Keratinocyte (primary cell): ENCODE data around the gene SLC12A9. TPM values are rescaled to one million over a fixed set of nuclear protein-coding genes. Genes with fewer than 3 reads are reported as not detected.

Source experiments
- DNase-seq: peaks from one replicate; pipeline ENCODE4 v3.0.0-alpha.2; 2011; ENCODE audit warnings: low read depth, missing footprints, low spot score
- FAIRE-seq: peaks from 2 replicates; lab custom pipeline; 2011; peaks lifted over from hg19 to GRCh38; lab: Jason Lieb, UNC
- H2AFZ ChIP-seq: 2 replicates; pipeline ENCODE4 v1.6.0; 2012; ENCODE audit warnings: low read length, control low read depth, inconsistent platforms; ENCODE audit not compliant: control insufficient read depth
- H3K27ac ChIP-seq: 2 replicates; pipeline ENCODE4 v1.5.1; 2011; ENCODE audit warnings: low read length; ENCODE audit not compliant: control insufficient read depth, insufficient read depth
- H3K27me3 ChIP-seq: 3 replicates; pipeline ENCODE4 v1.6.0; 2011; ENCODE audit warnings: low read length; ENCODE audit not compliant: control insufficient read depth, insufficient read depth; ENCODE audit errors: extremely low read depth
- H3K36me3 ChIP-seq, 2 experiments: 2 replicates in 1 of 2; 3 replicates in 1 of 2; pipeline ENCODE4 v1.5.1; 2011; ENCODE audit warnings: low read length in 2 of 2, mild to moderate bottlenecking in 1 of 2; ENCODE audit not compliant: control insufficient read depth in 2 of 2, insufficient read depth in 2 of 2; ENCODE audit errors: extremely low read depth in 1 of 2
- H3K4me1 ChIP-seq: 3 replicates; pipeline ENCODE4 v1.5.1; 2011; ENCODE audit warnings: low read length; ENCODE audit not compliant: control insufficient read depth, insufficient read depth; ENCODE audit errors: extremely low read depth
- H3K4me2 ChIP-seq: 3 replicates; pipeline ENCODE4 v1.6.0; 2011; ENCODE audit warnings: low read depth, low read length; ENCODE audit not compliant: control insufficient read depth, insufficient read depth; ENCODE audit errors: extremely low read depth
- H3K4me3 ChIP-seq, 3 experiments: fragments of 200-600 bp in 1 of 3; sonication (generic) in 1 of 3; 2 replicates in 2 of 3; 3 replicates in 1 of 3; pipeline ENCODE4 v1.5.1; 2011 to 2016; ENCODE audit warnings: low read length in 3 of 3, mild to moderate bottlenecking in 3 of 3, control low read depth in 2 of 3, inconsistent platforms in 1 of 3, low read depth in 1 of 3, mixed read lengths in 1 of 3, mixed run types in 1 of 3, moderate library complexity in 1 of 3; ENCODE audit not compliant: control insufficient read depth in 2 of 3, insufficient read depth in 2 of 3; ENCODE audit errors: extremely low read depth in 1 of 3
- H3K79me2 ChIP-seq: 2 replicates; pipeline ENCODE4 v1.6.0; 2012; ENCODE audit warnings: low read length; ENCODE audit not compliant: control insufficient read depth, insufficient read depth
- H3K9ac ChIP-seq: 3 replicates; pipeline ENCODE4 v1.6.0; 2011; ENCODE audit warnings: low read length; ENCODE audit not compliant: control insufficient read depth, insufficient read depth; ENCODE audit errors: extremely low read depth
- H3K9me1 ChIP-seq: 3 replicates; pipeline ENCODE4 v1.6.0; 2011; ENCODE audit warnings: low read length; ENCODE audit not compliant: control insufficient read depth, insufficient read depth; ENCODE audit errors: extremely low read depth
- H3K9me3 ChIP-seq: 2 replicates; pipeline ENCODE4 v1.5.1; 2012; ENCODE audit warnings: low read depth, low read length; ENCODE audit not compliant: control insufficient read depth
- H4K20me1 ChIP-seq: 3 replicates; pipeline ENCODE4 v1.6.0; 2011; ENCODE audit warnings: low read length; ENCODE audit not compliant: control insufficient read depth, insufficient read depth; ENCODE audit errors: extremely low read depth
- EZH2 ChIP-seq: IDR thresholded peaks from one replicate; pipeline ENCODE4 v1.6.1; 2012; ENCODE audit warnings: inconsistent platforms, mild to moderate bottlenecking, low read length, moderate library complexity
- dilution Hi-C: fragments of 300-500 bp; cut with MboI; formaldehyde crosslinking; loops from one replicate; pipeline ENCODE4 v1.7.0; 2020; ENCODE audit warnings: low sequenced_read_pairs; ENCODE audit not compliant: extremely low pct_ligation_motif_present
- polyA plus RNA-seq, 5 experiments: library from polyadenylated mRNA; depleted of rRNA in 3 of 5; stranded (reverse) in 3 of 5; stranded (forward) in 1 of 5; unstranded in 1 of 5; fragments of >200 nt; gene quantifications; 1 replicate in 1 of 5; 2 replicates in 3 of 5; 3 replicates in 1 of 5; pipeline versions ENCODE4 v1.2.1 to v1.2.3, GENCODE V29; 2011 to 2012; ENCODE audit warnings: missing spikeins in 2 of 5, low read depth in 1 of 5, low replicate concordance in 1 of 5
- TF ChIP-seq, protein P1 (sequence below), 3 experiments: IDR thresholded peaks in 1 of 3; conservative IDR thresholded peaks in 1 of 3; optimal IDR thresholded peaks in 1 of 3; 2 replicates in 2 of 3; 3 replicates in 1 of 3; pipeline versions ENCODE3 to v1.5.1; 2011; ENCODE audit warnings: low read length in 3 of 3, mild to moderate bottlenecking in 3 of 3, moderate library complexity in 2 of 3, control low read depth in 1 of 3, inconsistent platforms in 1 of 3; ENCODE audit not compliant: insufficient read depth in 2 of 3; ENCODE audit errors: extremely low read depth in 1 of 3

SLC12A9 gene
- polyA plus RNA-seq, 1 donor (not counting 4 experiments of a cell fraction or from before 2014, with no cell fraction given) = 19.8 TPM

DNA sequence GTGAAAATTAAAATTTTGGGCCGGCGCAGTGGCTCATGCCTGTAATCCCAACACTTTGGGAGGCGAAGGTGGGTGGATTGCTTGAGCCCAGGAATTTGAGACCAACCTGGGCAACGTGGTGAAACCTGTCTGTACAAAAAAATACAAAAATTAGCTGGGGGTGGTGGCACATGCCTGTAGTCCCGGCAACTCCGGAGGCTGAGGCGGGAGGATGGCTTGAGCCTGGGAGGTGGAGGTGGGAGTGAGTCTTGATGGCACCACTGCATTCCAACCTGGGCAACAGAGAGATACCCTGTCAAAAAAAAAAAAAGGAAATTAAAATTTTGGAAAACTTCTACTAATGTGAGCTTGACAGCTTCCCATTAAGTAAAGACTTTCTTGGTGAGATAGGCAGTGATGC is 25.5 kb downstream of the SLC12A9 start:
- H3K9me3 ChIP-seq = no peaks in the 10 kb centered on the region
- H3K9ac ChIP-seq = peak overlapping the region; percentile 15
- H3K79me2 ChIP-seq = peaks cover 85% of the 10 kb centered on the region
- no peak overlapping the region for H2AFZ ChIP-seq
- H3K4me2 ChIP-seq = no peak overlapping the region
- H3K4me3 ChIP-seq = no peak overlapping the region
- H3K27me3 ChIP-seq = no peaks in the 10 kb centered on the region
- peaks cover 29% of the 10 kb centered on the region for H3K4me1 ChIP-seq
- H3K36me3 ChIP-seq = peaks cover 29 to 55% of the 10 kb centered on the region in 2 experiments
- H3K9me1 ChIP-seq = no peaks in the 10 kb centered on the region
- dilution Hi-C loops = no loop called here
- FAIRE-seq = no peak
- no peak for TF ChIP-seq EZH2
- TF ChIP-seq, protein P1, sequence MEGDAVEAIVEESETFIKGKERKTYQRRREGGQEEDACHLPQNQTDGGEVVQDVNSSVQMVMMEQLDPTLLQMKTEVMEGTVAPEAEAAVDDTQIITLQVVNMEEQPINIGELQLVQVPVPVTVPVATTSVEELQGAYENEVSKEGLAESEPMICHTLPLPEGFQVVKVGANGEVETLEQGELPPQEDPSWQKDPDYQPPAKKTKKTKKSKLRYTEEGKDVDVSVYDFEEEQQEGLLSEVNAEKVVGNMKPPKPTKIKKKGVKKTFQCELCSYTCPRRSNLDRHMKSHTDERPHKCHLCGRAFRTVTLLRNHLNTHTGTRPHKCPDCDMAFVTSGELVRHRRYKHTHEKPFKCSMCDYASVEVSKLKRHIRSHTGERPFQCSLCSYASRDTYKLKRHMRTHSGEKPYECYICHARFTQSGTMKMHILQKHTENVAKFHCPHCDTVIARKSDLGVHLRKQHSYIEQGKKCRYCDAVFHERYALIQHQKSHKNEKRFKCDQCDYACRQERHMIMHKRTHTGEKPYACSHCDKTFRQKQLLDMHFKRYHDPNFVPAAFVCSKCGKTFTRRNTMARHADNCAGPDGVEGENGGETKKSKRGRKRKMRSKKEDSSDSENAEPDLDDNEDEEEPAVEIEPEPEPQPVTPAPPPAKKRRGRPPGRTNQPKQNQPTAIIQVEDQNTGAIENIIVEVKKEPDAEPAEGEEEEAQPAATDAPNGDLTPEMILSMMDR (optimal IDR thresholded peaks at IDR 0.05 in 1 of 3, IDR thresholded peaks at IDR 0.05 in 1 of 3, conservative IDR thresholded peaks at IDR 0.05 in 1 of 3; ENCODE audit: extremely low read depth in 1 of 3, insufficient read depth in 2 of 3, low read length in 3 of 3) = no peak
- H3K27ac ChIP-seq = no peak overlapping the region
- DNase-seq = no peak
- H4K20me1 ChIP-seq = peaks cover 14% of the 10 kb centered on the region

DNA sequence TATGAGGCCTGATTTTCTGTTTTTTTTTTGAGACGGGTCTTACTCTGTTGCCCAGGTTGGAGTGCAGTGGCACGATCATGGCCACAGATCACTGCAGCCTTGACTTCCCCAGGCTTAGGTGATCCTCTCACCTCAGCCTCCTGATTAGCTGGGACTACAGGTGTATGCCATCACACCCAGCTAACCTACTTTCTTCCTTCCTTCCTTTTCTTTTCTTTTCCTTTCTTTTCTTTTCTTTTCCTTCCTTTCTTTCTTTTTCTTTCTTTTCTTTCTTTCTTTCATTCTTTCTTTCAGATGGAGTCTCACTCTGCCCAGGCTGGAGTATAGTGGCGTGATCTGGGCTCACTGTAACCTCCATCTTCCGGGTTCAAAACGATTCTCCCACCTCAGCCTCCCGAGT is 26.2 kb downstream of the SLC12A9 start:
- peaks cover 29% of the 10 kb centered on the region for H3K4me1 ChIP-seq

More for the DNA sequence above, 26.2 kb downstream of the SLC12A9 start:
- no peak for TF ChIP-seq EZH2
- TF ChIP-seq, protein P1 (optimal IDR thresholded peaks at IDR 0.05 in 1 of 3, IDR thresholded peaks at IDR 0.05 in 1 of 3, conservative IDR thresholded peaks at IDR 0.05 in 1 of 3; ENCODE audit: extremely low read depth in 1 of 3, insufficient read depth in 2 of 3, low read length in 3 of 3) = no peak
- no peak overlapping the region for H2AFZ ChIP-seq
- dilution Hi-C loops = no loop called here
- peaks cover 14% of the 10 kb centered on the region for H4K20me1 ChIP-seq
- no peaks in the 10 kb centered on the region for H3K27me3 ChIP-seq
- no peaks in the 10 kb centered on the region for H3K9me3 ChIP-seq
- no peaks in the 10 kb centered on the region for H3K9me1 ChIP-seq
- H3K79me2 ChIP-seq = peaks cover 84% of the 10 kb centered on the region
- H3K4me2 ChIP-seq = no peak overlapping the region
- no peak overlapping the region for H3K9ac ChIP-seq
- DNase-seq = no peak
- no peak overlapping the region for H3K27ac ChIP-seq
- H3K36me3 ChIP-seq = peaks cover 31 to 58% of the 10 kb centered on the region in 2 experiments
- FAIRE-seq = no peak
- H3K4me3 ChIP-seq = no peak overlapping the region
